ENCODE measurements around the gene CETP. TPM values are rescaled to one million over a fixed set of nuclear protein-coding genes. Genes with fewer than 3 reads are reported as not detected.

Gene CETP
- polyA plus RNA-seq, 1 donor (not counting 4 experiments of a cell fraction or from before 2014, with no cell fraction given), result not detected

- Histone ChIP-seq H2AFZ (ENCODE audit: control insufficient read depth, low read length) (no peak overlapping the region), H3K9me3 (ENCODE audit: control insufficient read depth, low read depth, low read length) (no peaks in the 10 kb centered on the region), H3K4me2 (ENCODE audit: control insufficient read depth, extremely low read depth, insufficient read depth, low read depth, low read length) (no peak overlapping the region), H4K20me1 (ENCODE audit: control insufficient read depth, extremely low read depth, insufficient read depth, low read length) (no peaks in the 10 kb centered on the region), H3K27me3 (ENCODE audit: control insufficient read depth, extremely low read depth, insufficient read depth, low read length) (no peaks in the 10 kb centered on the region), H3K4me1 (ENCODE audit: control insufficient read depth, extremely low read depth, insufficient read depth, low read length) (peaks cover 24% of the 10 kb centered on the region), H3K9ac (ENCODE audit: control insufficient read depth, extremely low read depth, insufficient read depth, low read length) (no peak overlapping the region), H3K27ac (ENCODE audit: control insufficient read depth, insufficient read depth, low read length) (no peak overlapping the region), H3K79me2 (ENCODE audit: control insufficient read depth, insufficient read depth, low read length) (no peaks in the 10 kb centered on the region), H3K9me1 (ENCODE audit: control insufficient read depth, extremely low read depth, insufficient read depth, low read length) (no peaks in the 10 kb centered on the region), H3K4me3 (ENCODE audit: control insufficient read depth in 2 of 3, extremely low read depth in 1 of 3, insufficient read depth in 2 of 3, low read depth in 1 of 3, low read length in 3 of 3) (no peak overlapping the region), H3K36me3 (ENCODE audit: control insufficient read depth in 2 of 2, extremely low read depth in 1 of 2, insufficient read depth in 2 of 2, low read length in 2 of 2) (peaks cover 0 to 1% of the 10 kb centered on the region in 2 experiments)
- no peak for TF ChIP-seq CTCF (optimal IDR thresholded peaks at IDR 0.05 in 1 of 3, IDR thresholded peaks at IDR 0.05 in 1 of 3, conservative IDR thresholded peaks at IDR 0.05 in 1 of 3; ENCODE audit: extremely low read depth in 1 of 3, insufficient read depth in 2 of 3, low read length in 3 of 3)
- TF ChIP-seq EZH2 (IDR thresholded peaks at IDR 0.05; ENCODE audit: low read length), result no peak
- dilution Hi-C loops (cut with MboI; ENCODE audit: extremely low pct_ligation_motif_present, low sequenced_read_pairs), result no loop called here
- no peak for FAIRE-seq
- no peak for DNase-seq (ENCODE audit: low read depth, low spot score)
These were observed 69.4 kb downstream of the CETP start for GRCh38 chr16:57031156-57031555.

GRCh38 chr16:57032346-57032745, 70.6 kb downstream of the CETP start:
- H3K9ac ChIP-seq (ENCODE audit: control insufficient read depth, extremely low read depth, insufficient read depth, low read length), result no peak overlapping the region
- no peaks in the 10 kb centered on the region for H3K9me3 ChIP-seq (ENCODE audit: control insufficient read depth, low read depth, low read length)
- no peak overlapping the region for H2AFZ ChIP-seq (ENCODE audit: control insufficient read depth, low read length)
- no peaks in the 10 kb centered on the region for H3K9me1 ChIP-seq (ENCODE audit: control insufficient read depth, extremely low read depth, insufficient read depth, low read length)
- TF ChIP-seq EZH2 (IDR thresholded peaks at IDR 0.05; ENCODE audit: low read length) (no peak), CTCF (optimal IDR thresholded peaks at IDR 0.05 in 1 of 3, IDR thresholded peaks at IDR 0.05 in 1 of 3, conservative IDR thresholded peaks at IDR 0.05 in 1 of 3; ENCODE audit: extremely low read depth in 1 of 3, insufficient read depth in 2 of 3, low read length in 3 of 3) (no peak)
- H3K36me3 ChIP-seq (ENCODE audit: control insufficient read depth in 2 of 2, extremely low read depth in 1 of 2, insufficient read depth in 2 of 2, low read length in 2 of 2), result peaks cover 0 to 1% of the 10 kb centered on the region in 2 experiments
- no peaks in the 10 kb centered on the region for H3K79me2 ChIP-seq (ENCODE audit: control insufficient read depth, insufficient read depth, low read length)
- dilution Hi-C loops (cut with MboI; ENCODE audit: extremely low pct_ligation_motif_present, low sequenced_read_pairs), result no loop called here
- H3K27me3 ChIP-seq (ENCODE audit: control insufficient read depth, extremely low read depth, insufficient read depth, low read length), result no peaks in the 10 kb centered on the region
- no peak overlapping the region for H3K4me2 ChIP-seq (ENCODE audit: control insufficient read depth, extremely low read depth, insufficient read depth, low read depth, low read length)
- H3K27ac ChIP-seq (ENCODE audit: control insufficient read depth, insufficient read depth, low read length), result no peak overlapping the region
- peaks cover 24% of the 10 kb centered on the region for H3K4me1 ChIP-seq (ENCODE audit: control insufficient read depth, extremely low read depth, insufficient read depth, low read length)
- FAIRE-seq (no peak), DNase-seq (ENCODE audit: low read depth, low spot score) (no peak)
- no peaks in the 10 kb centered on the region for H4K20me1 ChIP-seq (ENCODE audit: control insufficient read depth, extremely low read depth, insufficient read depth, low read length)
- H3K4me3 ChIP-seq (ENCODE audit: control insufficient read depth in 2 of 3, extremely low read depth in 1 of 3, insufficient read depth in 2 of 3, low read depth in 1 of 3, low read length in 3 of 3), result no peak overlapping the region
